Gastroesophageal sphincter (tissue), 3 donors: ENCODE results near the gene DNAJB7.

Experiments
- CTCF ChIP-seq, 4 experiments: fragments of 200-600 bp in 2 of 4; fragments of 450-650 bp in 2 of 4; sonication (generic) in 1 of 4; IDR thresholded peaks; one replicate each; pipeline ENCODE4 v1.5.1; 2017 to 2019; ENCODE audit warnings: antibody characterized with exemption in 4 of 4, mild to moderate bottlenecking in 2 of 4, moderate library complexity in 2 of 4
- EP300 ChIP-seq: sonication (generic); formaldehyde crosslinking; IDR thresholded peaks from one replicate; pipeline ENCODE4 v1.6.1; 2017; ENCODE audit warnings: antibody characterized with exemption, mild to moderate bottlenecking
- POLR2A ChIP-seq, 2 donors: fragments of 450-650 bp; IDR thresholded peaks; one replicate each; pipeline ENCODE4 v1.6.1; 2017; ENCODE audit warnings: antibody characterized with exemption in 2 of 2, mild to moderate bottlenecking in 2 of 2, moderate library complexity in 1 of 2
- POLR2AphosphoS5 ChIP-seq: sonication (generic); formaldehyde crosslinking; IDR thresholded peaks from one replicate; pipeline ENCODE4 v1.6.1; 2017; ENCODE audit warnings: antibody characterized with exemption

GRCh38 chr22:40818747-40819598 is 42.9 kb downstream of the DNAJB7 start, which contains the start of gene SLC25A17:
- TF ChIP-seq CTCF (IDR thresholded peaks at IDR 0.05) (peak; percentile 12 to 60 (median 46)), POLR2A (IDR thresholded peaks at IDR 0.05) (peak; percentile 36 to 44), POLR2AphosphoS5 (no peak), EP300 (no peak)
